ENCODE data around the gene SPARCL1.
A peak's percentile ranks its signal among the peaks of the same experiment; 100 is the strongest.
"Not testable (repeated sequence)": the region's sequence is repeated elsewhere in the genome, so short reads cannot be mapped to it uniquely, and the experiment has no call there.

Gene SPARCL1

GRCh38 chr4:87529187-87529586, at the start of gene SPARCL1:
Gene SPARCL1 (minus strand): TSS chr4:87529376. CDS start chr4:87499574, 29,802 bp downstream.
- DNase-seq = no peak

GRCh38 chr4:87575983-87576382, 46.8 kb upstream of the SPARCL1 start:
- DNase-seq = no peak

GRCh38 chr4:87575408-87575807, 46.2 kb upstream of the SPARCL1 start:
- DNase-seq = no peak

- DNase-seq = no peak
Measured at GRCh38 chr4:87574996-87575395, 45.8 kb upstream of the SPARCL1 start.

- DNase-seq = not testable (repeated sequence)
Measured at GRCh38 chr4:87574376-87574775, 45.2 kb upstream of the SPARCL1 start.

GRCh38 chr4:87570290-87570805, 41.2 kb upstream of the SPARCL1 start:
- DNase-seq = no peak

GRCh38 chr4:87567191-87567590, 38.0 kb upstream of the SPARCL1 start:
- no peak for DNase-seq

- DNase-seq = no peak
Measured at GRCh38 chr4:87566276-87566675, 37.1 kb upstream of the SPARCL1 start.

GRCh38 chr4:87565746-87566145, 36.6 kb upstream of the SPARCL1 start:
- DNase-seq = no peak

- no peak for DNase-seq
Measured at GRCh38 chr4:87560802-87561201, 31.6 kb upstream of the SPARCL1 start.

GRCh38 chr4:87559090-87559837, 30.1 kb upstream of the SPARCL1 start:
- peak; percentile 0 for DNase-seq

- DNase-seq = no peak
Measured at GRCh38 chr4:87557348-87557747, 28.2 kb upstream of the SPARCL1 start.

GRCh38 chr4:87555773-87556619, 26.8 kb upstream of the SPARCL1 start:
- no peak for DNase-seq

GRCh38 chr4:87553182-87553581, 24.0 kb upstream of the SPARCL1 start:
- DNase-seq = no peak

GRCh38 chr4:87551361-87551760, 22.2 kb upstream of the SPARCL1 start:
- no peak for DNase-seq

GRCh38 chr4:87547016-87547708, 18.0 kb upstream of the SPARCL1 start:
- no peak for DNase-seq

GRCh38 chr4:87545052-87545451, 15.9 kb upstream of the SPARCL1 start:
- DNase-seq = no peak

- DNase-seq = no peak
Measured at GRCh38 chr4:87543835-87544461, 14.8 kb upstream of the SPARCL1 start.

GRCh38 chr4:87542734-87543312, 13.6 kb upstream of the SPARCL1 start:
- DNase-seq = no peak

GRCh38 chr4:87541956-87542709, 13.0 kb upstream of the SPARCL1 start:
- DNase-seq = no peak

GRCh38 chr4:87541521-87541920, 12.3 kb upstream of the SPARCL1 start:
- DNase-seq = no peak
